ENCODE data around the gene CCT4. TPM values are rescaled to one million over a fixed set of nuclear protein-coding genes. Genes with fewer than 3 reads are reported as not detected.

The CCT4 gene
- total and polyA plus RNA-seq, 2 experiments from 2014 or later: 333 to 343 TPM

- Histone ChIP-seq H3K79me2 (replicated peaks; ENCODE audit: insufficient read depth) (peaks cover 3% of the 10 kb centered on the region; the same call in 1 of the 2 replicates), H3K27me3 (ENCODE audit: insufficient read depth) (no peaks in the 10 kb centered on the region), H2AFZ (peak within 1 kb of the TSS; percentile 77), H3F3A (replicated peaks; ENCODE audit: low read depth) (no peaks in the 10 kb centered on the region), H3K9me2 (ENCODE audit: insufficient read depth) (no peaks in the 10 kb centered on the region), H3K36me3 (ENCODE audit: insufficient read depth) (no peaks in the 10 kb centered on the region), H3K4me2 (peak within 1 kb of the TSS; percentile 96), H3K27ac (ENCODE audit: low read depth) (no peak within 1 kb of the TSS), H3K4me1 (ENCODE audit: insufficient read depth) (no peaks in the 10 kb centered on the region; the same call in 1 of the 2 replicates), H3K4me3 (peak within 1 kb of the TSS; percentile 89), H4K20me1 (replicated peaks; ENCODE audit: insufficient read depth) (no peaks in the 10 kb centered on the region)
- peaks cover 6% of the 10 kb centered on the region; the same call in 2 of the 3 replicates for H3K4me1 Mint-ChIP-seq
- peaks cover 7% of the 10 kb centered on the region for H3K27me3 Mint-ChIP-seq (ENCODE audit: insufficient read depth, low read depth, poor library complexity)
- peak within 1 kb of the TSS; percentile 96 for H3K4me3 Mint-ChIP-seq
- no peak within 1 kb of the TSS for H3K27ac Mint-ChIP-seq
- no peaks in the 10 kb centered on the region for H3K36me3 Mint-ChIP-seq (ENCODE audit: low read depth)
- no peak for TF ChIP-seq CREB1 (CRISPR knock-in tag; IDR thresholded peaks at IDR 0.05; ENCODE audit: low read depth)
- no peak for TF ChIP-seq ZNF462 (CRISPR knock-in tag; IDR thresholded peaks at IDR 0.05)
- TF ChIP-seq POLR2AphosphoS5 (IDR thresholded peaks at IDR 0.05; ENCODE audit: low read depth): peak; percentile 74
- no peak for TF ChIP-seq ZNF331 (CRISPR knock-in tag; IDR thresholded peaks at IDR 0.05; ENCODE audit: low read depth)
- TF ChIP-seq ZNF114 (CRISPR knock-in tag; IDR thresholded peaks at IDR 0.05): no peak
- no peak for TF ChIP-seq JUNB (IDR thresholded peaks at IDR 0.05; ENCODE audit: unreplicated experiment)
- TF ChIP-seq EZH2phosphoT487 (IDR thresholded peaks at IDR 0.05; ENCODE audit: unreplicated experiment): no peak
- TF ChIP-seq NANOG (IDR thresholded peaks at IDR 0.05; ENCODE audit: borderline replicate concordance): no peak
- 0 out of 2 replicates have a peak, but pooled peaks have one; percentile 37 for TF ChIP-seq ETS1 (IDR thresholded peaks at IDR 0.05)
- no peak for TF ChIP-seq STAT1 (IDR thresholded peaks at IDR 0.05; ENCODE audit: unreplicated experiment)
- TF ChIP-seq EZH2 (IDR thresholded peaks at IDR 0.05; ENCODE audit: low read depth, unreplicated experiment): no peak
- TF ChIP-seq CTCF (conservative IDR thresholded peaks at IDR 0.05; ENCODE audit: low read depth in 2 of 2): no peak
- no peak for TF ChIP-seq REST (IDR thresholded peaks at IDR 0.05; ENCODE audit: unreplicated experiment)
- DNase-seq (ENCODE audit: low spot score) (peak; percentile 88), ATAC-seq (peak; percentile 98)
- H3K9me3 Mint-ChIP-seq: no peaks in the 10 kb centered on the region
Observed at GRCh38 chr2:61905372-61906185, 17.1 kb upstream of the CCT4 start, which contains the start of gene COMMD1. Gene COMMD1 (plus strand): TSS chr2:61905674. CDS start chr2:61905679, 5 bp downstream.

Data from GM23338 (cell line).